Activated T-helper 2 cell treated with anti-CD3 and anti-CD28 coated beads, Interferon-gamma antibody, Interleukin-2, Interleukin-4, amounts not matched to agents 10 μg/mL and 5 μg/mL and 100 μg/mL, durations not matched to agents 14 hours and 24 hours and 36 hours (primary cell): Measurements from ENCODE around the gene BCHE. TPM values are rescaled to one million over a fixed set of nuclear protein-coding genes. Genes with fewer than 3 reads are reported as not detected.

ENCODE experiments used
- DNase-seq: peaks from one replicate; pipeline ENCODE4 v3.0.0; 2021; ENCODE audit warnings: low spot score
- H3K27ac Mint-ChIP-seq: one replicate; pipeline ENCODE4 v1.8.0; 2021; ENCODE audit warnings: mixed read lengths
- H3K27me3 Mint-ChIP-seq: one replicate; pipeline ENCODE4 v1.8.0; 2021; ENCODE audit warnings: low read depth, mixed read lengths
- H3K36me3 Mint-ChIP-seq: one replicate; pipeline ENCODE4 v1.8.0; 2021; ENCODE audit warnings: low read depth, mixed read lengths
- H3K4me1 Mint-ChIP-seq: one replicate; pipeline ENCODE4 v1.8.0; 2021; ENCODE audit warnings: low read depth, mixed read lengths
- H3K4me3 Mint-ChIP-seq: one replicate; pipeline ENCODE4 v1.8.0; 2021; ENCODE audit warnings: low read depth, mild to moderate bottlenecking, moderate library complexity, mixed read lengths
- H3K9me3 Mint-ChIP-seq: one replicate; pipeline ENCODE4 v1.8.0; 2021; ENCODE audit warnings: mixed read lengths
- intact Hi-C: fragments of 100-400 bp; cut with micrococcal nuclease; formaldehyde crosslinking; loops from one replicate; pipeline ENCODE4 v1.15.1; 2023
- total RNA-seq: library from RNA; stranded (reverse); gene quantifications from 2 replicates; pipeline ENCODE4 v1.2.3, GENCODE V29; 2022

BCHE gene
- total RNA-seq, 1 donor from 2014 or later = not detected

DNA sequence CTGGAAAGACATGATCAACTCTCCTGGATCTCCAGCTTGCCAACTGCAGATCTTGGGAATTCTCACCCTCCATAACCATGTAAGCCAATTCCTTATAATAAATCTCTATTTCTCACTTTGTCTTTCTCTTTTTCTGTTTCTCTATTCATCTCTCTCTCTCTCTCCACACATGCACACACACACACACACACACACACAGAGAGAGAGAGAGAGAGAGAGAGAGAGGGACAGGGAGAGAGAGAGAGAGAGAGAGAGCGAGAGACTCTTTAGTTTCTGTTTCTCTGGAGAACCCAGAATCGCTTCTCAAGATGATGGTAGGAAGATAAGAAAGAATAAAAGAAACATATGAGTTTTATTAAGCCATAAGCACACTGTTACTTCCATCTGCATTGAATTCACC, 111.9 kb downstream of the BCHE start:
- DNase-seq = no peak
- Mint-ChIP-seq H3K4me1 (no peaks in the 10 kb centered on the region), H3K27ac (no peak overlapping the region), H3K9me3 (peaks cover 7% of the 10 kb centered on the region), H3K27me3 (no peaks in the 10 kb centered on the region), H3K36me3 (no peaks in the 10 kb centered on the region), H3K4me3 (no peak overlapping the region)
- intact Hi-C loops = no loop called here
